ENCODE data around the gene LANCL3. TPM values are rescaled to one million over a fixed set of nuclear protein-coding genes. Genes with fewer than 3 reads are reported as not detected.
A peak's percentile ranks its signal among the peaks of the same experiment; 100 is the strongest.

Gene LANCL3
- total RNA-seq, 1 donor from 2014 or later = 0.12 TPM

DNA sequence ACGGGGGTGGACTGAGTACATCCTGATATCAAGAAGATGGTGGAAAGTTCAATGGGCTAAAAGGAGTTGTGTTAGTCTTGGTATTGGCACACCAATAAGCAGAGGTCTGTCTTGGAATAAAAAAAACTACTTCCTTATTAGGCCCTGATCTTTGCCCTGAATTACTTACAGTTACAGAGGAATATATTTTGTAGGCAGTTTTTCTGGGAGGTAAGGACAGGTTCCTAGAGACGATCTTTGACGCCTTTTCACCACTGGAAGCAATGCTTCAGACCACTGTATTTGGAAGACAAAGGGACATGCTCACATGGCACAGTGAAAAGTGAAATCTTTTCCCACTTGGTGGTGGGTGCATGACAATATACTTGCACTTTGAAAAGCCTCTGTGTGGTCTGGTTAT lies 113.5 kb downstream of the LANCL3 start:
- no peak for DNase-seq (ENCODE audit: low read depth)
- H3K4me3 ChIP-seq (ENCODE audit: low read depth, low read length) = peak overlapping the region; percentile 52
- TF ChIP-seq, protein P1, sequence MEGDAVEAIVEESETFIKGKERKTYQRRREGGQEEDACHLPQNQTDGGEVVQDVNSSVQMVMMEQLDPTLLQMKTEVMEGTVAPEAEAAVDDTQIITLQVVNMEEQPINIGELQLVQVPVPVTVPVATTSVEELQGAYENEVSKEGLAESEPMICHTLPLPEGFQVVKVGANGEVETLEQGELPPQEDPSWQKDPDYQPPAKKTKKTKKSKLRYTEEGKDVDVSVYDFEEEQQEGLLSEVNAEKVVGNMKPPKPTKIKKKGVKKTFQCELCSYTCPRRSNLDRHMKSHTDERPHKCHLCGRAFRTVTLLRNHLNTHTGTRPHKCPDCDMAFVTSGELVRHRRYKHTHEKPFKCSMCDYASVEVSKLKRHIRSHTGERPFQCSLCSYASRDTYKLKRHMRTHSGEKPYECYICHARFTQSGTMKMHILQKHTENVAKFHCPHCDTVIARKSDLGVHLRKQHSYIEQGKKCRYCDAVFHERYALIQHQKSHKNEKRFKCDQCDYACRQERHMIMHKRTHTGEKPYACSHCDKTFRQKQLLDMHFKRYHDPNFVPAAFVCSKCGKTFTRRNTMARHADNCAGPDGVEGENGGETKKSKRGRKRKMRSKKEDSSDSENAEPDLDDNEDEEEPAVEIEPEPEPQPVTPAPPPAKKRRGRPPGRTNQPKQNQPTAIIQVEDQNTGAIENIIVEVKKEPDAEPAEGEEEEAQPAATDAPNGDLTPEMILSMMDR (conservative IDR thresholded peaks at IDR 0.05; ENCODE audit: low read depth, low read length) = no peak

- no peak for DNase-seq (ENCODE audit: low read depth)
- TF ChIP-seq, protein P1 (conservative IDR thresholded peaks at IDR 0.05; ENCODE audit: low read depth, low read length) = no peak
- H3K4me3 ChIP-seq (ENCODE audit: low read depth, low read length) = peak within 1 kb of the TSS; percentile 52
These were observed 114.2 kb downstream of the LANCL3 start, which contains the start of gene XK for GRCh38 chrX:37685381-37686359. Gene XK (plus strand): TSS chrX:37685791. CDS start chrX:37685962, 171 bp downstream.

DNA sequence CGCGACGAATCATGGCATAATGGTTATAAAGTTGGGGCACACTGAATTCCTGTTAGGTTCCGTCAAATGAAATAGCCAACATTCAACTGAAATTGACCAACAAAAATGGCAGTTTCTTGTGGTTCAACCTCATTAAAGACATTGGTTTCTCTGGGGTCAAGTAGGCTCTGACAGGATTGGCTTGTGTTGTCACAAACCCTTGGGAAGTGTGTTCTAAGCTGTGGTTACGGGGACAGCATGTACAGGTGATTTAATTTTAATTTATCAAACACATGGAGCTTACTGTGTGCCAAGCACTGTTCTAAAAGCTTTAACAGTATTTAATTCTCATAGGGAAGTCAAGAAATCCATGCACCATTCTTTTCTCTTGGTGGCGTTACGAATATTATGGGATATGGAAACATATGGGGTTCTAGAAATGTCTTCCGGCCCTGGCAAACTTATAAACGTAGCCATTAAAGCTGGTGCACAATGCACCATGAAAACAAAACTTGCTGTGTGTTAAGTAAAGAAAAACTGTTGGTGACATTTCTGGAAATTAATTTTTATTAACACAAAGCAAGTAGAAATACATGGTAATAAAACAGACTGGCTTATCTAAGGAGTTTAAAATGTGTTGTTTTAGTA lies 115.0 kb downstream of the LANCL3 start:
- TF ChIP-seq, protein P1 (conservative IDR thresholded peaks at IDR 0.05; ENCODE audit: low read depth, low read length) = no peak
- no peak for DNase-seq (ENCODE audit: low read depth)
- H3K4me3 ChIP-seq (ENCODE audit: low read depth, low read length) = peak overlapping the region; percentile 52

GRCh38 chrX:37686996-37687395 lies 115.5 kb downstream of the LANCL3 start:
- H3K4me3 ChIP-seq (ENCODE audit: low read depth, low read length) = no peak overlapping the region
- DNase-seq (ENCODE audit: low read depth) = no peak
- TF ChIP-seq, protein P1 (conservative IDR thresholded peaks at IDR 0.05; ENCODE audit: low read depth, low read length) = no peak

DNA sequence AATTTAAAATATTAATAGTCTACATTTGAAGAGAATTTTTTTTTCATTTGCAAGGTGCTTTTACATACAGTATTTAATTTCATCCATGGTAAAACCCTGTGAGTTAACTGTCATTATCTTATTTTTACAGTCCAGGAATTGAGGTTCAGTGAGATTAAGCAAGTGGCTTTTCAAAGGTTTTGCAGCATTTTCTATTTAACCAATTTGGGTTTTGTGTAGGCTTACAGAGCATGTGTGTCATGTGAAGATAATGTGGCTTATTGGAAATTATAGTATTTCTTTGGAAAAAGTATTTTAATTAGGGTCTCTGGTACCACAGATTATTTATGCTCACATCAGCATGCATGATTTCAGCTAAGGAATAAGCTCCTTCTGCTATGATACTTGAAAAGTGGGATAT lies 118.7 kb downstream of the LANCL3 start:
- TF ChIP-seq, protein P1 (conservative IDR thresholded peaks at IDR 0.05; ENCODE audit: low read depth, low read length) = no peak
- DNase-seq (ENCODE audit: low read depth) = no peak
- H3K4me3 ChIP-seq (ENCODE audit: low read depth, low read length) = no peak overlapping the region

- no peak overlapping the region for H3K4me3 ChIP-seq (ENCODE audit: low read depth, low read length)
- TF ChIP-seq, protein P1 (conservative IDR thresholded peaks at IDR 0.05; ENCODE audit: low read depth, low read length) = no peak
- no peak for DNase-seq (ENCODE audit: low read depth)
These were observed 121.5 kb downstream of the LANCL3 start for GRCh38 chrX:37692918-37693317.

Measured in epithelial cell of proximal tubule (primary cell).